ENCODE data around the gene ZNF438. TPM values are rescaled to one million over a fixed set of nuclear protein-coding genes. Genes with fewer than 3 reads are reported as not detected.

Gene ZNF438
- total and polyA plus RNA-seq, 4 donors, result 7.8 to 19.2 (median 10.2) TPM

DNA sequence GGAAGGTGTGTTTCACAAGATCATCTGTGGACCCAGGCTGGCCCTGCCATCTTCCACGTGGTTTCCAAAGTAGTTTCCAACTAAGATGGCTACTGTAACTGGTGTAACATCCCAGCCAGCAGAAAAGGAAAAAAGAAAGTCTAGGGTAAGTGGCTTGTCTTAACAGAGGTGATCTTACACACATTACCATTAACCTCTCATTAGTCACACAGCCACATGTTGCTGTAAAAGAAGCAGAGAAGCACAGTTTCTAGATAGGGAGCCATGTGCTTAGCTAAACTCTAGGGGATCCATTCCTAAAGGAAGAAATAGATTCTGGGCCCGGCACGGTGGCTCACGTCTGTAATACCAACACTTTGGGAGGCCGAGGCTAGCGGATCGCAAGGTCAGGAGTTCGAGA is 54.3 kb downstream of the ZNF438 start:
- TF ChIP-seq, protein P1, sequence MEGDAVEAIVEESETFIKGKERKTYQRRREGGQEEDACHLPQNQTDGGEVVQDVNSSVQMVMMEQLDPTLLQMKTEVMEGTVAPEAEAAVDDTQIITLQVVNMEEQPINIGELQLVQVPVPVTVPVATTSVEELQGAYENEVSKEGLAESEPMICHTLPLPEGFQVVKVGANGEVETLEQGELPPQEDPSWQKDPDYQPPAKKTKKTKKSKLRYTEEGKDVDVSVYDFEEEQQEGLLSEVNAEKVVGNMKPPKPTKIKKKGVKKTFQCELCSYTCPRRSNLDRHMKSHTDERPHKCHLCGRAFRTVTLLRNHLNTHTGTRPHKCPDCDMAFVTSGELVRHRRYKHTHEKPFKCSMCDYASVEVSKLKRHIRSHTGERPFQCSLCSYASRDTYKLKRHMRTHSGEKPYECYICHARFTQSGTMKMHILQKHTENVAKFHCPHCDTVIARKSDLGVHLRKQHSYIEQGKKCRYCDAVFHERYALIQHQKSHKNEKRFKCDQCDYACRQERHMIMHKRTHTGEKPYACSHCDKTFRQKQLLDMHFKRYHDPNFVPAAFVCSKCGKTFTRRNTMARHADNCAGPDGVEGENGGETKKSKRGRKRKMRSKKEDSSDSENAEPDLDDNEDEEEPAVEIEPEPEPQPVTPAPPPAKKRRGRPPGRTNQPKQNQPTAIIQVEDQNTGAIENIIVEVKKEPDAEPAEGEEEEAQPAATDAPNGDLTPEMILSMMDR (IDR thresholded peaks at IDR 0.05; ENCODE audit: control extremely low read depth, extremely low read depth), result no peak
- no peaks in the 10 kb centered on the region for H3K9me3 ChIP-seq (ENCODE audit: control insufficient read depth in 4 of 4, insufficient read depth in 3 of 4, low read length in 3 of 4)
- H3K4me1 ChIP-seq (ENCODE audit: control insufficient read depth in 5 of 5, insufficient read depth in 5 of 5, low read length in 5 of 5), result peaks cover 3 to 8% (median 6%) of the 10 kb centered on the region in 5 donors
- 93 to 97% methylated on average over 8 of the region's 8 CpGs for WGBS, 2 donors
- ATAC-seq (ENCODE audit: insufficient read depth, low FRiP score), result no peak
- H3K9ac ChIP-seq (ENCODE audit: insufficient read depth in 1 of 2, low read length in 2 of 2), result no peak overlapping the region
- H3K27ac ChIP-seq (ENCODE audit: low read depth in 1 of 2, low read length in 1 of 2), result no peak overlapping the region
- no peak overlapping the region for H3K4me3 ChIP-seq
- H3K36me3 ChIP-seq (ENCODE audit: control insufficient read depth in 4 of 4, insufficient read depth in 4 of 4, low read length in 4 of 4), result no peaks in the 10 kb centered on the region
- DNase-seq, result no peak
- no peaks in the 10 kb centered on the region for H3K27me3 ChIP-seq (ENCODE audit: control insufficient read depth in 3 of 3, insufficient read depth in 3 of 3, low read length in 2 of 3)

DNA sequence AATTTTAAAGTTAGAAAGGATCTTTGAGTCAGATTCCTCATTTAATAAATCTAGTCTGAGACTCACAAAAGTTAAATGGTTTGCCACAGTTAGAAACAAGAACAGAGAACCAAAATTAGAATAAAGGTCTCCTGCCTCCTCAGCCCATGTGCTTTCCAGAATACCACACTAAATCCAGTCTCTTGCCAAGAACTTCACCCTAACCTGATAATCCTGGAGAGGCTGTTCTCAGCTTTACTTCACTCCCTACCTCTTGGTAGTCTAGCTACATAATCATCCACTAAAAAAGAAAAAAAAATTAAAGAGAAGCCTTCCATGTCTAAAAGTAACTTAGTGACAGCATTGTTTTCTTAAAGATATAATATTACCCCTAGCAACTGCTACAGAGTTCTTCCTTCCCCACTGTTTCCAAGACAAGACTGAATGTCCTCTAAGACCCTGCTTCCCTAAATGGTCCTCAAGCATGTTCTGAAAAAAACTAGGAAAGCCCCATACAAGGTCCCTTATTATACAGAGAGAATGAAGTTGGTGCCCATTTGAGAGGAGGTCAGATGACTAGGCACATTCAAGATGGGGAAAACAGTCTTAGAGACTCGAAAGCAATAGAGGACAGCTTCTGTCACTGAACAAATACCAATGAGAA is 56.8 kb downstream of the ZNF438 start:
- Histone ChIP-seq H3K4me3 (no peak overlapping the region), H3K36me3 (ENCODE audit: control insufficient read depth in 4 of 4, insufficient read depth in 4 of 4, low read length in 4 of 4) (no peaks in the 10 kb centered on the region), H3K27ac (ENCODE audit: low read depth in 1 of 2, low read length in 1 of 2) (peak overlapping the region in 1 of 2 donors; percentile 37), H3K4me1 (ENCODE audit: control insufficient read depth in 5 of 5, insufficient read depth in 5 of 5, low read length in 5 of 5) (peaks cover 0 to 6% (median 1%) of the 10 kb centered on the region in 5 donors), H3K9me3 (ENCODE audit: control insufficient read depth in 4 of 4, insufficient read depth in 3 of 4, low read length in 3 of 4) (no peaks in the 10 kb centered on the region), H3K27me3 (ENCODE audit: control insufficient read depth in 3 of 3, insufficient read depth in 3 of 3, low read length in 2 of 3) (no peaks in the 10 kb centered on the region), H3K9ac (ENCODE audit: insufficient read depth in 1 of 2, low read length in 2 of 2) (no peak overlapping the region)
- DNase-seq (no peak), ATAC-seq (ENCODE audit: insufficient read depth, low FRiP score) (no peak)
- TF ChIP-seq, protein P1 (IDR thresholded peaks at IDR 0.05; ENCODE audit: control extremely low read depth, extremely low read depth), result no peak
- 92 to 94% methylated on average over 1 of the region's 1 CpG for WGBS, 2 donors

DNA sequence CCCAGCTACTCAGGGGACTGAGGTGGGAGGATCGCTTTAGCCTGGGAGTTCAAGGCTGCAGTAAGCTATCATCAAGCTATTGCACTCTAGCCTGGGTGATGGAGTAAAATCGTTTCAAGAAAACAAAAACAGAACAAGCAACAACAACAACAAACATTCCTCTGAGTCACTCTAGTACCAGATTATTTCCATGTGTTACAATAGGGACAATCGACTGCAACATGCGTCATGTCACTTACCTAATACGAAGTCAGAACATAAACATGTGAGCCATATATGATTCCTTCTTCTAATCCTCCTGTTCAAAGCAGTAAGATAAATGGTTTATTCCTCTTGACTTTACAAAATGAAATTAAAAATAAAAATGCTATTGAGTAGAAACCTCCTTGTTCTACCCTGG is 57.3 kb downstream of the ZNF438 start:
- WGBS, 2 donors, result 90 to 92% methylated on average over 5 of the region's 5 CpGs
- no peak for DNase-seq

More for the DNA sequence above, 57.3 kb downstream of the ZNF438 start:
- Histone ChIP-seq H3K27me3 (ENCODE audit: control insufficient read depth in 3 of 3, insufficient read depth in 3 of 3, low read length in 2 of 3) (no peaks in the 10 kb centered on the region), H3K27ac (ENCODE audit: low read depth in 1 of 2, low read length in 1 of 2) (peak overlapping the region in 1 of 2 donors; percentile 37), H3K4me3 (no peak overlapping the region), H3K4me1 (ENCODE audit: control insufficient read depth in 5 of 5, insufficient read depth in 5 of 5, low read length in 5 of 5) (peaks cover 0 to 8% (median 1%) of the 10 kb centered on the region in 5 donors), H3K9me3 (ENCODE audit: control insufficient read depth in 4 of 4, insufficient read depth in 3 of 4, low read length in 3 of 4) (no peaks in the 10 kb centered on the region), H3K36me3 (ENCODE audit: control insufficient read depth in 4 of 4, insufficient read depth in 4 of 4, low read length in 4 of 4) (no peaks in the 10 kb centered on the region), H3K9ac (ENCODE audit: insufficient read depth in 1 of 2, low read length in 2 of 2) (no peak overlapping the region)
- ATAC-seq (ENCODE audit: insufficient read depth, low FRiP score), result no peak
- TF ChIP-seq, protein P1 (IDR thresholded peaks at IDR 0.05; ENCODE audit: control extremely low read depth, extremely low read depth), result no peak

All from lung (tissue), 12 donors.